ENCODE data around the gene HES5.
A peak's percentile ranks its signal among the peaks of the same experiment; 100 is the strongest.

HES5 gene

DNA sequence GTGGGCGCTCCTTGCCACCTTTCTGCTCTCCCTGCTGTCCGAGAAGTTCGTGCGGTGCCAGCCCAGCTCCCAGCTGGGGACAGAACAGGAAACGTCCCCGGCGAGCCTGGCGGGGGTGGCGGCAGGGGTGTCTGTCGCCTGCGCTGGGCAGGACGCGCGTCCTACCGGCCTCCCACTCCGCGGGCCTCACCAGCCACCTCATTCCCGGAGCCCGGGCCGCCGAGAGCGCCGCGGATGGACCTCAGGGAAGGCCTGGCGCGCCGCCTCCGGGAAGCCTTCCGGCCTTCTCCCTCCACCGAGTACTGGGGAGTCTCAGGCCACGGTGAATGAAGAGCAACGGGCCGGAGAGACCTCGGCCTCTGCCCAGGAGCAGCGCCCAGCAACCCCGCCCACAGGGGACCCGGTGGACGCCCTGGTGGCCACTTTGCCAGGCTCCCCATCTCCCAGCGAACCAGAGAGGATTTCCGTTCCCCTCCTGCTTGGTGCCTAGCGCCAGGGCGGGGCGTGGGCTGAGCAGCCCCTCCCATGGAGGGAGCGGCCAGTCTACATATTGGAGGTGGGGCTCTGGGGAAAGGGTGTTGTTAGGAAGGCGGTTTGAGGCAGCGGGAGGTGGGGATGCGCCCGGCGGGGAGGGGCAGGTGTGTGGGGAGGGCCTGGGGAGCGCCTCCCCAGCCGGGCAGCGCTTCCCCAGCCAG, 16.6 kb upstream of the HES5 start:
- peak; percentile 76 for DNase-seq (ENCODE audit: low spot score)

DNA sequence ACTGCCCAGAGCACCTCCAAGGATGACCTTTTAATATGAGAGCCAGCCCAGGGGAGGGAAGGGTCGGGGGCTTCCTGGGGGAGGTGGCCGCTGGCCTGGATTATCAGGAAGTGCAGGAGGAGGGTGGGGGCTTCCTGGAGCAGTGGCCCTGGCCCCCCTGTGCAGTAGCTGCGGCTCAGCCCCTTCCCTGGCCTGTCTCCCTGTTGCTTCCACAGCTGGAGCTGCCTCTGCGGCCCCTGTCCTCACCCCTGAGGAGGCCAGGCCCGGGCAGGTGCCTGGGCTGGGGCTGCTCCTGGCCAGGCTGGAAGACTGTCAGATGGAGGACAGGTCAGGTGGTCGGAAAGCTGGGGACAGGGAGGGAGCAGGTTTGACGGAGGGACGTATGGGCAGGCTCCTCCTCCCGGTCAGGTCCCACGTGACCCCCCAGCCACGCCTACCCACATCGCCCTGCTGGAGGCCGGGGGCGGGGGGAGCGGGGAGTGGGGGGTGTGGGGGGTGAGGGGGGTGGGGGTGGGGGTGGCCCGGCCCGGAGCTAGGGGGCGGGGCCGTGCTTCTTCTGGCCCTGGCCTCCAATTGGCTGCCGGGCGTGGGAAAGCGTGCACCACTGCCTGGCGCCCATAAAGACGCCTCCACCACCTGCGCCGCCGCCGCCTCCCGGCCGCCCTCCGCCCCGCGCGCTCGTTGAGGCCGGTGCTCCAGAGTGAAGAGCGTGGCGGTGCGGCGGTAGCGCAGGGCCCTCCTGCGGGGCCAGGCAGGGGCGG, 15.9 kb upstream of the HES5 start:
- peak; percentile 75 for DNase-seq (ENCODE audit: low spot score)

- no peak for DNase-seq (ENCODE audit: low spot score)
These were observed 15.0 kb upstream of the HES5 start for GRCh38 chr1:2544875-2545640.

DNA sequence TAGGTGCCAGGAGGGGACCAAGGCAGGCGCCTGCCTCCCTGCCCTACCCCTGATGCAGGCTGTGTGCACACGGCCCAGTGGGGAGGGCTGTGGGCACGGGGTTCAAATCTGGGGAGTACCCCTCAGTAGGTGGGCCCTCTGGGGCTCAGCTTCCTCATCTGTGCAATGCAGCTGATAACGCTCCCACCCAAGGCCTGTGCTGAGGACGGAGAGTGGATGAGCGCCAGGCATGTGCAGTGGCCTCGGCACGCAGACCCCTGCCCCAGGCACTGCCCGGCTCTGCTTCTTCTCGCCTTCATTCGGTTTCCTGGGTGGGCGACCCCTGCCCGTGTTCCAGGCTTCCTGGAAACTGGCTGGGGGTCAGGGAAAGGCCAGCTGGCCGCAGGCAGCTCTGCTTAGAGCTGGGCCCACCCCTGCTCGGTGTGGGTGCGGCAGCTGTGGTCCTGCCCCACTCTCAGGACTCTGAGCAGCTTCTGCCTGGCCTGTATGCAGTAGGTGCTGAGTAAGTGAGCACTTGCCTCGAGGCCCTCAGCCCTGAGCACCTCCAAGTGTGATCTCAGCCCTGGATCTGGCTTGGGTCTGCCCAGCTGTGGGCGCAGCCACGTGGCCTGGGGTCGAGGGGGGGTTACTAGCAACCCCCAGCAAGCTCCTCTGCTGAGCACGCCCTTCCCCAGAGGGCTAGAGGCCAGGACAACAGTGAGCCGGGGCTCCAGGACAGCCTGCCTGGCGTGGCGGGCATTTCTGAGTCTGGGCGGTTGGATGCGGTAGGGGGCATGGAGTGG, 14.2 kb upstream of the HES5 start:
- no peak for DNase-seq (ENCODE audit: low spot score)

DNA sequence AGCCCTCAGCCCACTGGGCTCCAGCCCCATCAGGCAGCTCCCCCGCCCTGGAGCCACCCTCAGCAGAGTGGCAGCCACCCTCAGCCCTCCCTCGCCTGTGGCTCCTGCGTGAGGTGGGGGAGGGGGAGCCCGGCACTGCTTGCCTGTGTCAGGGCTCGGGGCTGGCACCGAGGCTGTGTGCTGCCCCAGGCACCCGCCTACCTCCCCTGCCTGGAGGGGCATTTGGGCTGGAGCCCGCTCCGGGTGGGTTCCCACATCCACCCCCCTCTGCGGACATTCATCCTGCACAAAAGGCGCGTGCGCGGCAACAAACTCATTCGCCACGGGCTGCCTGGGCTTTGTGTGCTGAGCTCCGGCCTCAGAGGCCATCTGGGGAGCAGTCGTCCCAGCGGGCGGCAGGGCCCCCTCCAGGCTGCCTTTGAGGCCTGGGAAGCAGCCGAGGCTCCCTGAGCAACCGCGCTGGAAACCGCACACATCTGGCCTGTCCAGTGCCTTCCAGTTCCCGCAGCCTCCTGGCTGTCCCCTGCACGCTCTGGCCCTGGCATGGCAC, 13.6 kb upstream of the HES5 start:
- no peak for DNase-seq (ENCODE audit: low spot score)

GRCh38 chr1:2542246-2542915, 12.3 kb upstream of the HES5 start:
- DNase-seq (ENCODE audit: low spot score): no peak

GRCh38 chr1:2541619-2542245, 11.7 kb upstream of the HES5 start:
- DNase-seq (ENCODE audit: low spot score): no peak

DNA sequence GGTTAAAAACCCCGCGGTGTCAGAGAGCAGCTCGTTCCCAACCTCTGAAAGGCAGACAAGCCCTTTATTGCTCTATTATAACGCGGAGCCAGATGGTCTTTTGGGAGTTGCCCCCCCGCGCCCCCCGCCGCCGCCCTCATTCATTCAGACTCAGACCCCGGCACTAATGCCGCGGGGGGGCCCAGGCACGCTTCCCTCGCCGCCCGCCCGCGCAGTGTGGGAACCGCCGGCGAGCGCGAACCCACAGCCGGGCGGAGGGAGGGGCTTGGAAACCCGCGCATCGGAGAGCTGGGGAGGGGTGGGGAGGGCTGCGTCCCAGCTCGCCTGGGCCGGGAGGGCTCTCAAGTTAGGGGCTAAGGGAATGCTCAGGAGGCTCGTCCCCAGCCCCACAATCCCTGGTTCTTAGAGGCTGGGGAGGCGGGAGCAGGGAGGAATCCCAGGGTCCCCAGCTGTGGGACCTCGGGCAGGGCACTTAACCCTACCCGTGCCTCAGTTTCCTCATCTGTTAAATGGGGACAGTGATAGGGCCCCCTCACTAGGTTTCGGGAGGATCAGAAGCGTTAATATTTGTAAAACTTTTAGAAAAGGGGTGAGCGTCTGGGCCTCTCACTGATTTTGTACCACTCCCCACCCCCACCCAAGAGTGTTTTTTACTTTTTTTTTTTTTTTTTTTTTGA, 10.9 kb upstream of the HES5 start:
- DNase-seq (ENCODE audit: low spot score): no peak

GRCh38 chr1:2539312-2539907, 9.3 kb upstream of the HES5 start:
- DNase-seq (ENCODE audit: low spot score): no peak

GRCh38 chr1:2538872-2539271, 8.8 kb upstream of the HES5 start:
- DNase-seq (ENCODE audit: low spot score): no peak

DNA sequence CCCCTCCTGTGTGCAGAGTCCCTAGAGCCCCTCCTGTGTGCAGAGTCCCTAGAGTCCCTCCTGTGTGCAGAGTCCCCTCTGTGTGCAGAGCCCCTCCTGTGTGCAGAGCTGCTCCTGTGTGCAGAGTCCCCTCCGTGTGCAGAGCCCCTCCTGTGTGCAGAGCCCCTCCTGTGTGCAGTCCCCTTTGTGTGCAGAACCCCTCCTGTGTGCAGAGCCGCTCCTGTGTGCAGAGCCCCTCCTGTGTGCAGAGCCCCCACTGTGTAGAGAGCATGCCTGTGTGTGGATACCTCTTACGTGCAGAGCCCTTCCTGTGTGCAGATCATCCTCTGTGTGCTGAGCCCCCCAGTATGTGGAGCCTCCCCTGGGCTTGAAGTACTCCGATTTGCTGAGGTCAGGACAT, 8.3 kb upstream of the HES5 start:
- DNase-seq (ENCODE audit: low spot score): no peak

GRCh38 chr1:2537784-2538115, 7.7 kb upstream of the HES5 start:
- no peak for DNase-seq (ENCODE audit: low spot score)

DNA sequence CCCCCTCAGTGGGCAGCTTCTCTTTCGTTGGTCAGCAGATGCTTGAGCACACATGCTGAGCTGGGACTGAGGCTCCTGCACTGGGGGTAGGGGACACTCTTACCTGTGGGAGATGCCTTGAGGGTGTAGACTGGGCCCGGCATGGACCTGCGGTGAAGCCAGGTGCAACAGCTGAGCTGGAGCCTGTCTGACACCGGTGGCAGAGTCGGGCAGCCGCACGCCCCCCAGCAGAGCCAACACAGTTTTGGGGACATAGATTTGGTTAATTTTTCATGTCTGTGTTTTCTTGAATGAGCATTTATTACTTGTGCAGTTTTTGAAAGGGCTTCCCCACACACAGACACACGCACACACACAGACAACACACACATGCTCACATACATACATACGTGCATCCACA, 5.9 kb upstream of the HES5 start:
- no peak for DNase-seq (ENCODE audit: low spot score)

GRCh38 chr1:2535455-2535854, 5.4 kb upstream of the HES5 start:
- DNase-seq (ENCODE audit: low spot score): no peak

GRCh38 chr1:2534687-2535441, 4.8 kb upstream of the HES5 start:
- DNase-seq (ENCODE audit: low spot score): no peak

- no peak for DNase-seq (ENCODE audit: low spot score)
These were observed 4.2 kb upstream of the HES5 start for GRCh38 chr1:2534315-2534686.

DNA sequence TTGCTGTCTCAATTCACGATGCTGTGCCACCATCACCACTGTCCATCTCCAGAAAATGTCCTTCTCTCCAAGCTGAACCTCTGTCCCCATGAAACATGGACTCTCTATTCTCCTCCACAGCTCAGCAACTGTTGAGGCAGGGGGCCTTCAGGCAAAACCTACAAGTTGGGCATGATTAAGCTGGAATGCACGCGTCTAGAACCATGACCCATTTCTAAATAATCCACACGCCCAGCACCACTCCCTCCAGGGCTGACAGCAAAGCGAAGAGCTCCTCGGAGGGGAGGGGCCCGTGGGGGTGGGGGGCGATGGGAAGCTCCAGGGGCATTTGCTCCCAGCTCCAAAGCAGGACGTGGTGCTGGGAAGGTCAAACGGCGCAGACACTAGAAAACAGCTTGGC, 3.3 kb upstream of the HES5 start:
- DNase-seq (ENCODE audit: low spot score): no peak

- DNase-seq (ENCODE audit: low spot score): peak; percentile 68
These were observed 2.6 kb upstream of the HES5 start for GRCh38 chr1:2532485-2533160.
